Mesendoderm (in vitro differentiated cells): ENCODE measurements around the gene ZNF565.

ENCODE experiments used
- DNase-seq: peaks from one replicate; pipeline ENCODE4 v3.0.0; 2013
- H2AK5ac ChIP-seq: 2 replicates; pipeline ENCODE4 v1.6.1; 2013; ENCODE audit warnings: low read length, inconsistent platforms
- H2BK120ac ChIP-seq: 2 replicates; pipeline ENCODE4 v1.6.1; 2013; ENCODE audit warnings: low read depth, mild to moderate bottlenecking, low read length, moderate library complexity, mixed read lengths
- H2BK15ac ChIP-seq: replicated peaks from 2 replicates; pipeline ENCODE4 v1.6.1; 2013; ENCODE audit warnings: low read depth, mild to moderate bottlenecking, moderate library complexity
- H2BK5ac ChIP-seq: 2 replicates; pipeline ENCODE4 v1.6.1; 2013; ENCODE audit warnings: low read length, inconsistent platforms
- H3K18ac ChIP-seq: 2 replicates; pipeline ENCODE4 v1.6.1; 2013; ENCODE audit warnings: mild to moderate bottlenecking, low read length, mixed read lengths
- H3K23ac ChIP-seq: one replicate; pipeline ENCODE4 v1.6.1; 2013; ENCODE audit warnings: low read length
- H3K27ac ChIP-seq: 2 replicates; pipeline ENCODE4 v1.5.1; 2013; ENCODE audit warnings: low read depth, mild to moderate bottlenecking, inconsistent platforms, low read length, moderate library complexity
- H3K27me3 ChIP-seq: 2 replicates; pipeline ENCODE4 v1.6.1; 2013; ENCODE audit warnings: low read length, control low read depth, mild to moderate bottlenecking, inconsistent platforms; ENCODE audit not compliant: insufficient read depth, poor library complexity
- H3K36me3 ChIP-seq: 2 replicates; pipeline ENCODE4 v1.6.1; 2013; ENCODE audit warnings: low read length, inconsistent platforms; ENCODE audit not compliant: control insufficient read depth, insufficient read depth
- H3K4ac ChIP-seq: one replicate; pipeline ENCODE4 v1.6.1; 2013; ENCODE audit warnings: low read depth, mild to moderate bottlenecking, low read length, moderate library complexity
- H3K4me1 ChIP-seq: 2 replicates; pipeline ENCODE4 v1.6.1; 2013; ENCODE audit warnings: low read depth, low read length, inconsistent platforms; ENCODE audit not compliant: control insufficient read depth
- H3K4me2 ChIP-seq: 2 replicates; pipeline ENCODE4 v1.6.1; 2013; ENCODE audit warnings: low read length
- H3K4me3 ChIP-seq: 2 replicates; pipeline ENCODE4 v1.5.1; 2013; ENCODE audit warnings: mild to moderate bottlenecking, low read length
- H3K56ac ChIP-seq: one replicate; pipeline ENCODE4 v1.6.1; 2013; ENCODE audit warnings: low read length
- H3K79me1 ChIP-seq: 2 replicates; pipeline ENCODE4 v1.6.1; 2013; ENCODE audit warnings: low read length, inconsistent platforms
- H3K79me2 ChIP-seq: 2 replicates; pipeline ENCODE4 v1.6.1; 2013; ENCODE audit warnings: mild to moderate bottlenecking, low read length; ENCODE audit not compliant: control insufficient read depth, insufficient read depth
- H3K9ac ChIP-seq: 2 replicates; pipeline ENCODE4 v1.6.1; 2013; ENCODE audit warnings: low read length, inconsistent platforms
- H4K5ac ChIP-seq: one replicate; pipeline ENCODE4 v1.6.1; 2013; ENCODE audit warnings: low read length
- H4K8ac ChIP-seq: one replicate; pipeline ENCODE4 v1.6.1; 2013; ENCODE audit warnings: low read depth, mild to moderate bottlenecking, control low read depth, low read length, moderate library complexity
- WGBS: extraction: QIAGEN DNeasy Blood & Tissue Kit; methylation state at CpG from one replicate; pipeline ENCODE4 v1.1.7; 2013; ENCODE audit warnings: low lambda C conversion rate, missing lambda C conversion rate; ENCODE audit not compliant: insufficient coverage; ENCODE audit errors: extremely low coverage; 5-methylcytosine and 5-hydroxymethylcytosine counted together

ZNF565 gene

GRCh38 chr19:36142046-36142445 lies 72.4 kb downstream of the ZNF565 start:
- H3K4ac ChIP-seq = no peak overlapping the region
- H4K8ac ChIP-seq = no peak overlapping the region
- peaks cover 21% of the 10 kb centered on the region for H3K36me3 ChIP-seq
- H3K4me3 ChIP-seq = no peak overlapping the region
- H3K27ac ChIP-seq = no peak overlapping the region
- WGBS = no CpG with 5 or more reads among the region's 14 CpGs
- peaks cover 3% of the 10 kb centered on the region for H3K4me1 ChIP-seq
- DNase-seq = no peak
- no peak overlapping the region for H2AK5ac ChIP-seq
- peaks cover 17% of the 10 kb centered on the region for H3K79me1 ChIP-seq
- peak overlapping the region; percentile 82 for H3K56ac ChIP-seq
- H2BK15ac ChIP-seq = no peak overlapping the region
- no peak overlapping the region for H2BK5ac ChIP-seq
- H3K18ac ChIP-seq = no peak overlapping the region
- H2BK120ac ChIP-seq = no peak overlapping the region
- H3K4me2 ChIP-seq = peak overlapping the region; percentile 80
- H4K5ac ChIP-seq = no peak overlapping the region
- H3K23ac ChIP-seq = no peak overlapping the region
- peak overlapping the region; percentile 67 for H3K9ac ChIP-seq
- H3K79me2 ChIP-seq = peaks cover 13% of the 10 kb centered on the region
- H3K27me3 ChIP-seq = no peaks in the 10 kb centered on the region

- peak; percentile 98 for DNase-seq
- no peak overlapping the region for H3K27ac ChIP-seq
- peaks cover 17% of the 10 kb centered on the region for H3K36me3 ChIP-seq
Measured at GRCh38 chr19:36141039-36141927, 73.2 kb downstream of the ZNF565 start.

GRCh38 chr19:36140304-36141038 lies 74.0 kb downstream of the ZNF565 start:
- peak overlapping the region; percentile 70 for H3K27ac ChIP-seq
- H2BK15ac ChIP-seq = no peak overlapping the region
- no CpG with 5 or more reads among the region's 31 CpGs for WGBS
- peak overlapping the region; percentile 80 for H3K4me3 ChIP-seq
- no peaks in the 10 kb centered on the region for H3K27me3 ChIP-seq
- H3K56ac ChIP-seq = peak overlapping the region; percentile 99
- H2BK120ac ChIP-seq = peak overlapping the region; percentile 88
- H3K4me1 ChIP-seq = peaks cover 3% of the 10 kb centered on the region
- H3K4me2 ChIP-seq = peak overlapping the region; percentile 61
- peak overlapping the region; percentile 98 for H3K4ac ChIP-seq
- peak overlapping the region; percentile 84 for H2AK5ac ChIP-seq
- H3K9ac ChIP-seq = peak overlapping the region; percentile 97
- H3K36me3 ChIP-seq = peaks cover 11% of the 10 kb centered on the region
- H3K18ac ChIP-seq = peak overlapping the region; percentile 95
- H3K79me1 ChIP-seq = peaks cover 12% of the 10 kb centered on the region
- peak overlapping the region; percentile 14 for H2BK5ac ChIP-seq
- DNase-seq = peak; percentile 88
- H4K5ac ChIP-seq = no peak overlapping the region
- no peak overlapping the region for H4K8ac ChIP-seq
- peak overlapping the region; percentile 15 for H3K23ac ChIP-seq
- H3K79me2 ChIP-seq = peaks cover 13% of the 10 kb centered on the region

More at GRCh38 chr19:36141039-36141927, 73.2 kb downstream of the ZNF565 start:
- peak overlapping the region; percentile 88 for H2BK120ac ChIP-seq
- H3K4ac ChIP-seq = peak overlapping the region; percentile 98
- H3K56ac ChIP-seq = peak overlapping the region; percentile 99
- H2BK15ac ChIP-seq = no peak overlapping the region
- H4K5ac ChIP-seq = no peak overlapping the region
- H2BK5ac ChIP-seq = no peak overlapping the region
- no peaks in the 10 kb centered on the region for H3K27me3 ChIP-seq
- no peak overlapping the region for H3K23ac ChIP-seq
- no peak overlapping the region for H4K8ac ChIP-seq
- H3K4me1 ChIP-seq = peaks cover 3% of the 10 kb centered on the region
- peak overlapping the region; percentile 95 for H3K18ac ChIP-seq
- peak overlapping the region; percentile 80 for H3K4me2 ChIP-seq
- H3K9ac ChIP-seq = peak overlapping the region; percentile 97
- H3K4me3 ChIP-seq = peak overlapping the region; percentile 49
- peak overlapping the region; percentile 54 for H2AK5ac ChIP-seq
- H3K79me1 ChIP-seq = peaks cover 16% of the 10 kb centered on the region
- peaks cover 13% of the 10 kb centered on the region for H3K79me2 ChIP-seq
- WGBS = no CpG with 5 or more reads among the region's 42 CpGs

GRCh38 chr19:36139473-36140303 lies 74.8 kb downstream of the ZNF565 start, which contains the start of gene CAPNS1:
Gene CAPNS1, plus strand, starts transcription at chr19:36140066. Its CDS starts 946 bp downstream, at chr19:36141012.
- peaks cover 12% of the 10 kb centered on the region for H3K79me1 ChIP-seq
- WGBS = no CpG with 5 or more reads among the region's 75 CpGs

GRCh38 chr19:36139120-36139472 lies 75.4 kb downstream of the ZNF565 start:
- Histone ChIP-seq H3K18ac (peak overlapping the region; percentile 53), H3K27ac (peak overlapping the region; percentile 82), H3K36me3 (peaks cover 5% of the 10 kb centered on the region), H3K56ac (peak overlapping the region; percentile 95), H3K4me3 (no peak overlapping the region), H3K4me2 (peak overlapping the region; percentile 74), H2BK5ac (no peak overlapping the region), H2BK120ac (no peak overlapping the region), H3K23ac (no peak overlapping the region), H3K79me1 (peaks cover 11% of the 10 kb centered on the region), H3K4ac (peak overlapping the region; percentile 72), H3K27me3 (no peaks in the 10 kb centered on the region), H4K5ac (no peak overlapping the region), H3K9ac (peak overlapping the region; percentile 89), H3K4me1 (peaks cover 3% of the 10 kb centered on the region), H3K79me2 (peaks cover 13% of the 10 kb centered on the region), H2AK5ac (no peak overlapping the region), H4K8ac (no peak overlapping the region), H2BK15ac (no peak overlapping the region)
- no CpG with 5 or more reads among the region's 7 CpGs for WGBS
- no peak for DNase-seq

More at GRCh38 chr19:36139473-36140303, 74.8 kb downstream of the ZNF565 start, which contains the start of gene CAPNS1:
- H4K8ac ChIP-seq = no peak within 1 kb of the TSS
- peaks cover 10% of the 10 kb centered on the region for H3K36me3 ChIP-seq
- no peaks in the 10 kb centered on the region for H3K27me3 ChIP-seq
- peak within 1 kb of the TSS; percentile 98 for H3K4ac ChIP-seq
- H3K4me1 ChIP-seq = peaks cover 3% of the 10 kb centered on the region
- peak within 1 kb of the TSS; percentile 57 for H2BK5ac ChIP-seq
- H3K23ac ChIP-seq = peak within 1 kb of the TSS; percentile 15
- H3K9ac ChIP-seq = peak within 1 kb of the TSS; percentile 97
- peak within 1 kb of the TSS; percentile 74 for H3K4me2 ChIP-seq
- peak within 1 kb of the TSS; percentile 88 for H2BK120ac ChIP-seq
- H3K18ac ChIP-seq = peak within 1 kb of the TSS; percentile 95
- H3K27ac ChIP-seq = peak within 1 kb of the TSS; percentile 82
- no peak within 1 kb of the TSS for H4K5ac ChIP-seq
- peak within 1 kb of the TSS; percentile 80 for H3K4me3 ChIP-seq
- H3K79me2 ChIP-seq = peaks cover 13% of the 10 kb centered on the region
- peak within 1 kb of the TSS; percentile 99 for H3K56ac ChIP-seq
- peak within 1 kb of the TSS; percentile 84 for H2AK5ac ChIP-seq
- DNase-seq = peak; percentile 98
- H2BK15ac ChIP-seq = no peak within 1 kb of the TSS
